Subcutaneous abdominal adipose tissue (tissue), 5 donors: Measurements from ENCODE around the gene POLR2F.
"Not testable (repeated sequence)": the region's sequence is repeated elsewhere in the genome, so short reads cannot be mapped to it uniquely, and the experiment has no call there.

ENCODE experiments used
- H3K27ac ChIP-seq: one replicate; pipeline ENCODE4 v1.7.0; 2013; ENCODE audit warnings: low read depth, mild to moderate bottlenecking, inconsistent platforms, low read length, moderate library complexity
- H3K27me3 ChIP-seq, 5 donors: one replicate each; pipeline ENCODE4 v1.7.0; 2013; ENCODE audit warnings: low read length in 5 of 5, inconsistent platforms in 1 of 5; ENCODE audit not compliant: control insufficient read depth in 5 of 5, insufficient read depth in 4 of 5
- H3K36me3 ChIP-seq, 5 donors: one replicate each; pipeline ENCODE4 v1.7.0; 2013; ENCODE audit warnings: low read length in 5 of 5; ENCODE audit not compliant: control insufficient read depth in 5 of 5, insufficient read depth in 5 of 5
- H3K4me1 ChIP-seq, 5 donors: one replicate each; pipeline ENCODE4 v1.7.0; 2013; ENCODE audit warnings: low read length in 5 of 5, mild to moderate bottlenecking in 3 of 5, moderate library complexity in 1 of 5; ENCODE audit not compliant: control insufficient read depth in 5 of 5, insufficient read depth in 5 of 5
- H3K4me3 ChIP-seq, 5 donors: one replicate each; pipeline ENCODE4 v1.7.0; 2013; ENCODE audit warnings: low read length in 5 of 5, low read depth in 1 of 5
- H3K9ac ChIP-seq, 5 donors: one replicate each; pipeline ENCODE4 v1.7.0; 2013; ENCODE audit warnings: low read length in 5 of 5, mild to moderate bottlenecking in 4 of 5, moderate library complexity in 3 of 5
- H3K9me3 ChIP-seq, 5 donors: one replicate each; pipeline ENCODE4 v1.7.0; 2013; ENCODE audit warnings: low read length in 5 of 5; ENCODE audit not compliant: control insufficient read depth in 5 of 5
- donor health status: healthy.
- donor health status: healthy.
- donor health status: healthy.
- donor health status: healthy.
- donor health status: healthy.

The POLR2F gene

DNA sequence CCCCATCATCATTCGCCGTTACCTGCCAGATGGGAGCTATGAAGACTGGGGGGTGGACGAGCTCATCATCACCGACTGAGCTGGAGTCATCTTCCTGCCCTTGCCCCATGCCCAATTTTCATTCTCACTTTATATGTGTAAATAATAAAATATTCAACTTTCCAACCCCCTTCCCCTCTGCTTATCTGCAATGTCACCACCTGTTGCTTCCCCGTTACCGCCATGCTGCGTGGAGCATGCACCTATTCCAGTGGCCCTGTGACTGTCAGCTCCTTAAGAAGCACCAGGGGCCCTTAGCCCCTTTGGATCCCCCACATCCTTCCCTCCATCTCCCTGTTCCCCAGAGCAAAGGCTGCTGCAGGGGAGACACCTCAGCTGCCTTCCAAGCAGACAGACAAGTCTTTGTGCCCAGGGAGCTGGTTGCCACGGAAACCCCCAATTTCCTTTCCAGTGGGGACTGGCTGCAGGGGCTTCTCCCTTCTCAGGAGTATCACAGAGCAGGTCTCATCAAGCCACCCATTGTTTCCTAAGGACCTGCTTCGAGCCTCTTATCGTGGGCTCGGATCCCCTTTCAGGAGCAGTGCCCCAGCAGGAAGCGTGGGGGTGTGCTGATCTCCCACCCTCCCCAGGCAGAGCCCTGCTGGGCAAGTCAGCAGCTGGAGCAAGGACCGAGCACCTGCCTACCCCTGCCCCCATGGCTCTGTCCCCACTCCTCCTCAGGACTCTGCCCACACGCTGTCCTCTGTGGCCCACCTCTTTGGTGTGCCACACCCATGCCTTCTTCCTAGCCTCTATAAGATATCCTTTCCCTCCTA, 14.3 kb downstream of the POLR2F start:
- no peak overlapping the region for H3K9ac ChIP-seq
- peaks cover 0 to 54% (median 32%) of the 10 kb centered on the region in 5 donors for H3K36me3 ChIP-seq
- H3K27me3 ChIP-seq = no peaks in the 10 kb centered on the region
- H3K4me1 ChIP-seq = no peaks in the 10 kb centered on the region
- H3K4me3 ChIP-seq = no peak overlapping the region
- H3K9me3 ChIP-seq = no peaks in the 10 kb centered on the region
- no peak overlapping the region for H3K27ac ChIP-seq

DNA sequence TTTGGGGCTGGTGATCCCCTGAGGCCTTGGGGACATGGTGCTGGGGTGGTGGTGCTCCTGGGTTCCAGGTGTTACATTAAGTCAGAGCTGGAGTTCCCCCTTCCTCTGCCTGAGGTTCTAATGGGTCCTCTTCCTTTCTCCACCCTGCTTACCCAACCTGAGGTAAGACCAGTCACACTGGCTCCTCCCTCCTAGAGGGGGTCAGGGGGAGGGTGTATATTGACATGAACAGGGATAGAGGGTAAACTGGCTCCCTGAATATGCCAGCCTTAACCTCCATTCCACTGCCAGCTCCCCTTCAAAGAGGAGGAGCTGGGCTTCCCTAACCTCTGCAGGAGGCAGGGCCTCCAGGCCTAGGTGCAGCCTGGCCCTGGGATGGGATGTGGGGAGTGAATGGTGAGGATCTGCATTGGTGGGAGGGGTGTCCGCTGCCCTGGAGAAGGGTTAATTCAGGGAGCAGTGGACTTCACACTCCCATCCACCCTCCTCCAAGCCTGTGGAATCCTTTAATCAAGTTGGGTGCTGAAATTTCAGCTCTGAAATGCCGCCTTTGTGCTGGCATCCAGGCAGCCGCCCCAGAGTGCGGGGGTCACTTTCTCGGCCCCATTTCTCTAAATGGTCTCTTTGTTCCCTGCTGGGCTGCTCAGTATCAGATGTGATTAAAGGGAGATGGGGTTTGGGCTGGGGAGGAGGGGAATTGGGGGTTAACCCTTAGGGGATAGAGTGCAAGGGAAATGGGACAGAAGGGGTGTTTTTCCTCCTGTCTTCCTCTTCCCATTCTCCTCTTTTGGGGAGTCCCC, 15.2 kb downstream of the POLR2F start:
- H3K27me3 ChIP-seq = no peaks in the 10 kb centered on the region
- H3K36me3 ChIP-seq = peaks cover 0 to 49% (median 29%) of the 10 kb centered on the region in 5 donors
- H3K27ac ChIP-seq = no peak overlapping the region
- no peak overlapping the region for H3K9ac ChIP-seq
- no peaks in the 10 kb centered on the region for H3K4me1 ChIP-seq
- H3K4me3 ChIP-seq = no peak overlapping the region
- H3K9me3 ChIP-seq = no peaks in the 10 kb centered on the region

DNA sequence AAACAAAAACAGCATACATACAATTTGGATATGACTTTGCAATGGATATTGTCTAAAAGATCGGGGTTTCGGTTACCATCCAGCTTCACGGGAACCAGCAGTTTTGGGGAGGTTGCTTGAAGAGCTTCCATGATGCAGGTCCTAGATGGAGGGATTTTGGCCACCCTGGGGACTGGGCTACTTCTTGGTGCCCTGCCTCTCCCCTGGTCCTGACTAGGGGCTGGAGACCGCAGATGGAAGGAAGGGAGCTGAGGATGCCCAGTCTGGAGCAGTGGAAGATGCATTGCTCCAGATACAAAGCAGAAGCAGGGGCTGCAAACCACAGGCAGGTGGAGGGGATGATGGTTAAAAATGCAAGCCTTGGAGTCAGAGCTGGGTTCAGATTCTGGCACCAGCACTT, 17.4 kb downstream of the POLR2F start:
- Histone ChIP-seq H3K36me3 (peaks cover 0 to 48% (median 32%) of the 10 kb centered on the region in 5 donors), H3K4me3 (no peak overlapping the region), H3K27ac (no peak overlapping the region), H3K9me3 (no peaks in the 10 kb centered on the region), H3K27me3 (no peaks in the 10 kb centered on the region), H3K9ac (no peak overlapping the region), H3K4me1 (no peaks in the 10 kb centered on the region)

DNA sequence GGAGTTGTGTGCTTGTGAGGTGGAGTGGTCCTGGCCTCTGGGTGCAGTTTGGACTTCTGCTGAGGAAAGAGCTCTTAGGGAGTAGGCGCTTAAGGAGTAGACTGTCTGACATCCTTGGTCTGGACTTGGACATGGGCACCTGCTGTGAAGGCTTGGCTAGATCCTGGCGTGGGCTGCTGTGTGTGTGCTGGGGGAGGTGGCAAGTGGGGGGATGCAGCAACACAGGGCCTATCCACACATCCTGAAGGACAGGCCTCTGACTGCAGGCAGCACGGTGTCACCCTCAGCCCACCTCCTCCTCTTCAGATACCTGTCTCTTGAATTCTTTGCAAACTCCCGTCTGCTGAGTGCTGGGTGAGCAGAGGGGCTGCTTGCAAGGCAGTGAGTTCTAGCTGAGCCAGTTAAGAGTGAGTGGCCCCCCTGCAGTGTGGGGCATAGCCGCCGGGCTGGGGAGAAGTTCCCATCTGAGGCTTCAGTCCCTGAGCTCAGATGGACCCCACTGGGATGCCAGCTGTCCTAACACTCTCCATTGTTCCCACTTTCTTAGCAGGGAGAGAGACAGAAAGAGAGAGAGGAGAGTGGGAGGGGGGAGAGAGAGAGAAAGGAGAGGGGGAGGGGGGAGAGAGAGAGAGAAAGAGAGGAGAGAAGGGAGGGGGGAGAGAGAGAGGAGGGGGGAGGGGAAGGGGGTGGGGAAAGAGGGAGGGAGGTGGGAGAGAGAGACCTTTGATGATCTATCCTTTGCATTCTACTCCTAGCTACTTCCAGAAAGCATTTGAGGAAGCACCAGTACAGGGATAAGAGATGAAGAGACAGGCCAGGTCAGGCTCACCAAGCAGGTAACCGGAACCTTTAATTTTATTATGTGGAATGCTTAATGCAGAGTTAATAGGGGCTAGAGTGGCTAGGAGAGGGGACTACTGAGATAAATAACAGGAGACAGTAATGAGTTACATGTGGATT, 18.3 kb downstream of the POLR2F start:
- Histone ChIP-seq H3K4me3 (no peak overlapping the region), H3K36me3 (peaks cover 0 to 44% (median 29%) of the 10 kb centered on the region in 5 donors), H3K9me3 (no peaks in the 10 kb centered on the region), H3K27ac (no peak overlapping the region), H3K9ac (no peak overlapping the region), H3K4me1 (no peaks in the 10 kb centered on the region), H3K27me3 (no peaks in the 10 kb centered on the region)

DNA sequence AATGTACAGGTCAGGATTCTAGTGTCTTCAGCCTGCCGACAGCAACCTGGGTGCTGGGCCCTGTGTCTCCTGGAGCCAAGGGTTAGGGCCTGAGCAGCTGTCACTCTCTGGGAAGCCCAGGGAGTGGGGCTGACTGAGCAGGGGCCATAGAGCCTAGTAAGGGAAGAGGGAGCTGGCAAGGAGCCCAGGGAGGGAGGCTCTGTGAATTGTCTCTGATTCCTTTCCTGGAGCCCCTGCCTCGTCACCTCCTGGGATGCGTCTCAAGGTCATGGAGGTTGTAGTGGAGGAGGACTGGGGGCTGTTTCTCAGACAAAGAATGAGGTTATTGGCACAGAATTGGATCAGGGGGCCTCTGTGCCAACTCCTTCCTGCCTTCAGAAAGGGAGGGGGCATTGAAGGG, 19.0 kb downstream of the POLR2F start:
- Histone ChIP-seq H3K4me1 (no peaks in the 10 kb centered on the region), H3K9me3 (no peaks in the 10 kb centered on the region), H3K36me3 (peaks cover 0 to 36% (median 21%) of the 10 kb centered on the region in 5 donors), H3K9ac (peak overlapping the region in 1 of 5 donors; percentile 38), H3K27ac (no peak overlapping the region), H3K27me3 (no peaks in the 10 kb centered on the region), H3K4me3 (no peak overlapping the region)

DNA sequence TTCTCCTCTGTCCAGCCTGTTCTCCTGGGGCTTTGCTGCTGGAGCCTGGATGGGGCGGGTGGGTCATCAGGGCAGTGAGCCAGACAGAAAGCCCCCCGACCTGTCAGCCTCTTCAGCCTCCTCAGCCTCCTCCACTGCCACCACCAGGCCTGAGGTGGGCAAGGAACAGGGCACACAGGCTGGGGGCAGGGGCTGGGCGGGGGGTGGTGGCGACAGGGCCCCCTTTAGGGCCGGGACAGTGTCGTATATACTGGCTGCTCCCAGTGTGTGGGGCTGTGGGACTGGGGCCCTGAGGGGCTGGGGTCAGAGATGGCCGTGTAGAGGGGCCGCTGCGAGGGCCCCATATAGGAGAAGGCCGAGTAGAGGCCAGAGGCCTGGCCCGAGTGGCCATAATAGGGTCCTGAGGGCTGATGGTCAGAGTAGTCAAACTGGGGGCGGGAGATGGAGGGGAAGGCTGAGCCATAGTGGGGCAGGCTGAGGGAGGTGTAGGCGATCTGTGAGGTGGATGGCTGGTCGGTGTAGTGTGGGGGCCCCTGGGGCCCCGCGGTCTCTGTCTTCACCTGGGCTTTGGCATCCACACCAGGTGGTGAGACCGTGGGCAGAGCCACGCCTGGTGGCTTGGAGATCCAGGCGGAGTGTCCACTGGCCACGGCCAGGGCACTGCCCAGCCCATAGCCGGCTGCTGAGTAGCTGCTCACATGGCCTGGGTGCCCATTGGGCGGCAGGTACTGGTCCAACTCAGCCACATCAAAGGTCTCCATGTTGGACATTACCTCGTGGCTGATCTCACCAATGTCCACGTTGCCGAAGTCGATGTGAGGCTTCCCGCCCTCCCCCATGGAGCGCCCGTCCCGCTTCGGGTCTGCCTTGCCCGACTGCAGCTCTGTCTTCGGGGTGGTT, 20.0 kb downstream of the POLR2F start:
- Histone ChIP-seq H3K4me3 (no peak overlapping the region), H3K4me1 (no peaks in the 10 kb centered on the region), H3K9me3 (no peaks in the 10 kb centered on the region), H3K27me3 (no peaks in the 10 kb centered on the region), H3K36me3 (peaks cover 0 to 29% (median 11%) of the 10 kb centered on the region in 5 donors), H3K27ac (no peak overlapping the region), H3K9ac (no peak overlapping the region)

DNA sequence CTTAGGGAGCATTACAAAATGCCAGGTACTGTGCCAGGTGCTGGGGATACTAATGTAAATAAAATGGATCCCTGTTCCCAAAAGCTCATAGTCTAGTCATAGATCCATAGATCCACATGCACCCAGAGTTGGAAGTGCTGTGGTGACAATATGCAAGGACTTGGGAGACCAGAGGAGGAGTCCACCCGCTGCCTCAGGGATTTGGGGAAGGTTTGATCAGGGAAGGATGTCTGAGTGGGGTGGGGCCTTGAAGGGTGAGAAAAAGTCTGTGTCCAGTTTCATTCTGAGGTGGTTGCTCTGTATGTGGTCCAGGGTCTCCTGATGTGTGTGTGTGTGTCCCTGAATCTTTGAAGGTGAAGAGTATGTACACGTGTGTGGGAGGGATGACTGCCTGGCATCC, 21.7 kb downstream of the POLR2F start:
- H3K36me3 ChIP-seq = peaks cover 0 to 19% (median 9%) of the 10 kb centered on the region in 5 donors
- no peak overlapping the region for H3K4me3 ChIP-seq
- H3K27me3 ChIP-seq = no peaks in the 10 kb centered on the region
- no peak overlapping the region for H3K27ac ChIP-seq
- H3K9me3 ChIP-seq = no peaks in the 10 kb centered on the region
- no peaks in the 10 kb centered on the region for H3K4me1 ChIP-seq
- H3K9ac ChIP-seq = no peak overlapping the region

DNA sequence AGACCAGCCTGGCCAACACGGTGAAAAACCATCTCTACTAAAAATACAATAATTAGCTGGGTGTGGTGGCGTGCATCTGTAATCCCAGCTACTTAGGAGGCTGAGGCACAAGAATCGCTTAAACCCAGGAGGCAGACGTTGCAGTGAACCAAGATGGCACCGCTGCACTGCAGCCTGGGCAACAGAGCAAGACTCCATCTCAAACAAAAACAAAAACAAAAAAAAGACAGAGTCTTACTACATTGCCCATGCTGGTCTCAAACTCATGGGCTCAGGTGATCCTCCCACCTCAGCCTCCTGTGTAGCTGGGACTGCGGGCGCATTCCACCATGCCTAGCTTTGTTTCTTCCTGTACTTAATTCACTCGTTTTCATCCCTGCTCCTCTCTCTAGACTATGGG, 22.5 kb downstream of the POLR2F start:
- H3K27me3 ChIP-seq, H3K9ac ChIP-seq, H3K27ac ChIP-seq, H3K9me3 ChIP-seq, H3K4me3 ChIP-seq, H3K4me1 ChIP-seq: not testable (repeated sequence)
- peaks cover 0 to 22% (median 8%) of the 10 kb centered on the region in 5 donors for H3K36me3 ChIP-seq

DNA sequence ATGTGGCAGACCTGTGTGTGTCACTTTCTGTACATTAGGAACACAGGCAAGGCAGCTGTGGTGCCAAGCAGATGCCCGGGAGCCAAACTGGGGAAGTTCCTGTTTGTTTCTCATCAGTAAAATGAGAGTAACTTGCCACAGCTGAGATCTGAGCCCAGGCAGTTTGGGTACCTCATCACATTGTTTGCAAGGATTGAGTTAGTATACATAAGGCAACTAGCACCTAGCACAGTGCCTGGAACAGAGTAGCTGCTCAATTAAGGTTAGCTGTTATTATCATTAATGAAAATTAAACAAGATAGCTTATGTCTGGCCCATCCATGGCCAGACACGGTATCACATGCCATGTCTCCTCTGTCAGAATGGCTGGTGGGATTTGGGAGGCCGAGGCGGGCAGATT, 23.0 kb downstream of the POLR2F start:
- Histone ChIP-seq H3K36me3 (peaks cover 0 to 22% (median 4%) of the 10 kb centered on the region in 5 donors), H3K4me3 (no peak overlapping the region), H3K9ac (no peak overlapping the region), H3K9me3 (no peaks in the 10 kb centered on the region), H3K27ac (no peak overlapping the region), H3K4me1 (peaks cover 0 to 10% (median 7%) of the 10 kb centered on the region in 5 donors), H3K27me3 (no peaks in the 10 kb centered on the region)
